H1 (cell line): ENCODE results near the gene FNDC11. TPM values are rescaled to one million over a fixed set of nuclear protein-coding genes. Genes with fewer than 3 reads are reported as not detected.

Source experiments
- CTCF ChIA-PET: fragments of 300-600 bp; sonication (Branson Sonifier 250); formaldehyde crosslinking; loops from one replicate; lab custom pipeline; 2021; ENCODE audit not compliant: partially characterized antibody; lab: Charles Lee
- POLR2A ChIA-PET: fragments of 300-600 bp; sonication (Branson Sonifier 250); formaldehyde crosslinking; loops from one replicate; lab custom pipeline; 2021; ENCODE audit warnings: inconsistent platforms; ENCODE audit not compliant: partially characterized antibody; lab: Charles Lee
- DNase-seq, 2 experiments: peaks; one replicate each; pipeline versions ENCODE4 v3.0.0 to v3.0.0-alpha.2; 2010 to 2022; ENCODE audit warnings: low spot score in 2 of 2, low read depth in 1 of 2, mixed read lengths in 1 of 2
- FAIRE-seq: peaks from 2 replicates; lab custom pipeline; 2011; peaks lifted over from hg19 to GRCh38; lab: Jason Lieb, UNC
- H2AFZ ChIP-seq: 2 replicates; pipeline ENCODE4 v1.8.1; 2012; ENCODE audit warnings: low read length, inconsistent platforms
- H2AK5ac ChIP-seq: 2 replicates; pipeline ENCODE4 v1.6.1; 2013; ENCODE audit warnings: low read depth, low read length
- H2BK120ac ChIP-seq: replicated peaks from 2 replicates; pipeline ENCODE3; 2013; ENCODE audit warnings: low read depth, low read length, inconsistent platforms
- H2BK12ac ChIP-seq: 2 replicates; pipeline ENCODE4 v1.6.1; 2013; ENCODE audit warnings: low read depth, low read length
- H2BK15ac ChIP-seq: 2 replicates; pipeline ENCODE4 v1.6.1; 2013; ENCODE audit warnings: low read length
- H2BK20ac ChIP-seq: 2 replicates; pipeline ENCODE4 v1.6.1; 2013; ENCODE audit warnings: low read length
- H2BK5ac ChIP-seq: 2 replicates; pipeline ENCODE4 v1.6.1; 2013; ENCODE audit warnings: low read depth, low read length
- H3K14ac ChIP-seq: 2 replicates; pipeline ENCODE4 v1.6.1; 2013; ENCODE audit warnings: inconsistent platforms; ENCODE audit not compliant: insufficient read length
- H3K18ac ChIP-seq: 2 replicates; pipeline ENCODE4 v1.6.1; 2013; ENCODE audit warnings: low read length; ENCODE audit errors: extremely low read depth
- H3K23ac ChIP-seq: 2 replicates; pipeline ENCODE4 v1.6.1; 2013; ENCODE audit warnings: inconsistent platforms; ENCODE audit not compliant: insufficient read length
- H3K23me2 ChIP-seq: 2 replicates; pipeline ENCODE4 v1.6.1; 2013; ENCODE audit warnings: low read depth, low read length
- H3K27ac ChIP-seq: 2 replicates; pipeline ENCODE4 v1.6.1; 2011; ENCODE audit warnings: low read depth, low read length, inconsistent platforms
- H3K27me3 ChIP-seq, 4 experiments: replicated peaks in 1 of 4; 1 replicate in 1 of 4; 2 replicates in 3 of 4; pipeline versions ENCODE4 v1.6.1 to v1.8.1; 2011 to 2013; ENCODE audit warnings: low read length in 3 of 4, mild to moderate bottlenecking in 3 of 4, inconsistent platforms in 2 of 4, mixed read lengths in 2 of 4, moderate library complexity in 1 of 4; ENCODE audit not compliant: control insufficient read depth in 3 of 4, insufficient read depth in 3 of 4; ENCODE audit errors: extremely low read depth in 1 of 4
- H3K36me3 ChIP-seq, 4 experiments: 2 replicates each; pipeline versions ENCODE4 v1.6.1 to v1.8.1; 2011 to 2013; ENCODE audit warnings: mild to moderate bottlenecking in 4 of 4, low read length in 3 of 4, moderate library complexity in 2 of 4, control low read depth in 1 of 4, inconsistent platforms in 1 of 4; ENCODE audit not compliant: insufficient read depth in 4 of 4, control insufficient read depth in 2 of 4
- H3K4ac ChIP-seq: replicated peaks from 2 replicates; pipeline ENCODE3; 2013; ENCODE audit warnings: low read length, low read depth, mixed read lengths, inconsistent platforms; ENCODE audit not compliant: insufficient read length
- H3K4me1 ChIP-seq, 4 experiments: replicated peaks in 1 of 4; 1 replicate in 1 of 4; 2 replicates in 3 of 4; pipeline versions ENCODE4 v1.6.1 to v1.8.1; 2011 to 2013; ENCODE audit warnings: low read length in 3 of 4, inconsistent platforms in 2 of 4, mixed read lengths in 1 of 4; ENCODE audit not compliant: insufficient read depth in 4 of 4, control insufficient read depth in 3 of 4
- H3K4me2 ChIP-seq, 2 experiments: 2 replicates each; pipeline versions ENCODE4 v1.6.1 to v1.8.1; 2011 to 2013; ENCODE audit warnings: low read depth in 2 of 2, low read length in 2 of 2, control low read depth in 1 of 2, inconsistent platforms in 1 of 2, mild to moderate bottlenecking in 1 of 2; ENCODE audit not compliant: insufficient read depth in 1 of 2
- H3K4me3 ChIP-seq, 4 experiments: fragments of 200-600, 300-600 bp in 1 of 4; sonication (generic), shearing (Covaris generic), sonication (Bioruptor Twin) in 1 of 4; 2 replicates each; pipeline versions ENCODE4 v1.5.1 to v1.8.1; 2011 to 2016; ENCODE audit warnings: low read length in 4 of 4, low read depth in 3 of 4, control low read depth in 2 of 4, inconsistent platforms in 2 of 4, mild to moderate bottlenecking in 2 of 4, mixed read lengths in 1 of 4, moderate library complexity in 1 of 4; ENCODE audit not compliant: insufficient read depth in 2 of 4; ENCODE audit errors: extremely low read depth in 1 of 4
- H3K56ac ChIP-seq: replicated peaks from 2 replicates; pipeline ENCODE3; 2013; ENCODE audit warnings: low read depth, mild to moderate bottlenecking, mixed read lengths, low read length, inconsistent platforms; ENCODE audit not compliant: insufficient read length
- H3K79me1 ChIP-seq: 2 replicates; pipeline ENCODE4 v1.6.1; 2013; ENCODE audit warnings: low read depth, low read length, control low read depth
- H3K79me2 ChIP-seq, 2 experiments: 2 replicates each; pipeline versions ENCODE4 v1.6.1 to v1.8.1; 2012 to 2013; ENCODE audit warnings: low read length in 2 of 2, mild to moderate bottlenecking in 2 of 2, inconsistent platforms in 1 of 2; ENCODE audit not compliant: insufficient read depth in 2 of 2, control insufficient read depth in 1 of 2
- H3K9ac ChIP-seq, 4 experiments: replicated peaks in 1 of 4; 1 replicate in 1 of 4; 2 replicates in 3 of 4; pipeline versions ENCODE4 v1.6.1 to v1.8.1; 2011 to 2013; ENCODE audit warnings: low read depth in 3 of 4, low read length in 3 of 4, control low read depth in 2 of 4, mild to moderate bottlenecking in 2 of 4, moderate library complexity in 2 of 4, inconsistent platforms in 1 of 4; ENCODE audit errors: extremely low read depth in 1 of 4
- H3K9me3 ChIP-seq, 2 experiments: 2 replicates each; pipeline versions ENCODE4 v1.6.1 to v1.8.1; 2012 to 2013; ENCODE audit warnings: mild to moderate bottlenecking in 2 of 2, moderate library complexity in 2 of 2, control low read depth in 1 of 2, inconsistent platforms in 1 of 2, low read depth in 1 of 2, low read length in 1 of 2, mixed read lengths in 1 of 2; ENCODE audit not compliant: insufficient read depth in 2 of 2
- H4K20me1 ChIP-seq, 2 experiments: replicated peaks in 1 of 2; 2 replicates each; pipeline versions ENCODE3 to v1.8.1; 2011 to 2013; ENCODE audit warnings: inconsistent platforms in 2 of 2, low read length in 2 of 2, mild to moderate bottlenecking in 1 of 2; ENCODE audit not compliant: insufficient read depth in 2 of 2, control insufficient read depth in 1 of 2
- H4K5ac ChIP-seq: 2 replicates; pipeline ENCODE4 v1.6.1; 2013; ENCODE audit warnings: low read length, low read depth, mixed read lengths, inconsistent platforms; ENCODE audit not compliant: insufficient read length
- H4K8ac ChIP-seq: 2 replicates; pipeline ENCODE4 v1.8.0; 2013; ENCODE audit warnings: mild to moderate bottlenecking, moderate library complexity, low read length, inconsistent platforms; ENCODE audit not compliant: insufficient read depth; ENCODE audit errors: extremely low read depth
- H4K91ac ChIP-seq: replicated peaks from 2 replicates; pipeline ENCODE3; 2013; ENCODE audit warnings: low read length, mixed read lengths, inconsistent platforms; ENCODE audit not compliant: insufficient read length
- KDM4A ChIP-seq: IDR thresholded peaks from one replicate; pipeline ENCODE4 v1.7.1; 2012; ENCODE audit warnings: low read depth, mild to moderate bottlenecking, moderate library complexity, low read length, inconsistent platforms; ENCODE audit not compliant: severe bottlenecking
- TCF12 ChIP-seq: IDR thresholded peaks from 2 replicates; pipeline ENCODE4 v1.6.1; 2011; ENCODE audit warnings: low read depth, mild to moderate bottlenecking, low read length
- YY1 ChIP-seq: IDR thresholded peaks from 2 replicates; pipeline ENCODE4 v1.6.1; 2011; ENCODE audit warnings: low read depth, mild to moderate bottlenecking, low read length
- WGBS, 2 experiments: shearing (Covaris generic) in 1 of 2; methylation state at CpG; one replicate each; pipeline versions ENCODE4 v1.1.6 to v1.1.7; 2013 to 2015; ENCODE audit warnings: low lambda C conversion rate in 2 of 2, mixed read lengths in 2 of 2, inconsistent platforms in 1 of 2, low coverage in 1 of 2, missing lambda C conversion rate in 1 of 2; ENCODE audit not compliant: insufficient replicate concordance in 2 of 2, insufficient coverage in 1 of 2, insufficient read length in 1 of 2; ENCODE audit errors: extremely low coverage in 1 of 2, missing lambda C conversion rate in 1 of 2; 5-methylcytosine and 5-hydroxymethylcytosine counted together
- polyA plus RNA-seq, 7 experiments: library from polyadenylated mRNA; depleted of rRNA in 3 of 7; stranded (reverse) in 5 of 7; unstranded in 2 of 7; fragments of >200 nt in 5 of 7; fragments of 200-250 nt in 2 of 7; gene quantifications; 1 replicate in 5 of 7; 2 replicates in 1 of 7; 4 replicates in 1 of 7; pipeline versions ENCODE4 v1.2.1 to v1.2.3, GENCODE V29; 2011 to 2013; ENCODE audit warnings: missing spikeins in 2 of 7, mixed read lengths in 2 of 7
- total RNA-seq: library from RNA; stranded (reverse); fragmentation: NEBNext Ultra II Directional; extraction: Animal tissue kit (Norgen Biotek cat#: 25700); gene quantifications from 2 replicates; pipeline ENCODE4 v1.2.1, GENCODE V29; 2021

FNDC11 gene
- total and polyA plus RNA-seq, 2 of the 8 experiments (the other 6 are each of a cell fraction or from before 2014, with no cell fraction given): 2.6 to 8.8 TPM

DNA sequence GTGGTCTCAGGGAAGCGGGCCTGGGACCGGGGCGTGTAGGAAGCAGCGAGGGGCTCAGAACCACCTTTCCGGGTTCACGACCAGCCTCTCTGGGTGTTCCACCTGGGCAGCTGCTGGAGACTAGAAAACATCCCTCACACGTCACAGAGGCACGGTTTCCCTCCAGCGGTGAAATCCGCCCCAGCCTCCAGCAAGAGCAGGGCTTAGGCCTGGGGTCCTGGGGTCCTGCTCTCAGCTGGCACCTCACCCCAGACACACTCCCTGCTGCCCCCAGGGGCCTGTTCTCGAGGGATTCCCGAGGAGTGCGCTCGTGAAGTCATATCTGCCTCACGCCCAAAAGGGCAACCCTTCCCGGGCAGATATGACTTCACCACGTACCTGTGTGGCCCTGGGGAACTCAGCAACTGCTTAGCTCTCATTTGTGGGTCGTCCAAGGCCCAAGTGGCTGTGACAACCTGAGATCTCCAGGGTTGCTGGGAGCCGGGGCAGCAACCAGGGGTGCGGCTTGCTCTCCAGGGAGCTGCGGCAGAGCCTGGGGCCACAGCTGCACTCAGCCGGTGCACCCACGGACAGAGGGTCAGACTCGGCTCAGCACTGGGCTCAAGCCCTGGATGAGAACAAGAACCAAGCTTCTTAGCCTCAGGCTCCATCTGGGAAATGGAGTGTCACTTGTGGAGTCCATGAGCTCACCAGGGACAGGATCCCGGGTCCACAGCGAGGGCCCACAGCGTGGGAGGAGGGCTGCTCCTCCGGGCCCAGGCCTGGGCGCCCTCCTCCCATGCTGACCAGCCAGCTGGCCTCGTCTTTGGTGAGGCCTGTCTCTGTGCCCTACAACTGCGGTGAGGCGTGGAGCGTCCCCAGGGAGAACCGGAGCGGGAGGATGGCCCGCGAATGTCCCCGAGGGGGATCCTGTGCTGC, 661 bp downstream of the FNDC11 start:
- Histone ChIP-seq H3K14ac (no peak overlapping the region), H2BK12ac (peak overlapping the region; percentile 9; the same call in 1 of the 2 replicates), H3K27ac (no peak overlapping the region), H3K4me3 (peak overlapping the region; percentile 47 to 99 (median 52)), H4K20me1 (peaks cover 0 to 1% of the 10 kb centered on the region in 2 experiments), H3K18ac (no peak overlapping the region; the same call in 1 of the 2 replicates), H2BK5ac (no peak overlapping the region), H4K91ac (no peak overlapping the region), H3K79me1 (no peaks in the 10 kb centered on the region)
- CTCF ChIA-PET: interaction anchor here (0.6 to 2.5 kb wide), 6 partner anchors 16 to 330 kb away, joined by 3 to 17 read pairs (median 3); partner anchors contain the start of gene PTK6
- TF ChIP-seq YY1: no peak
- TF ChIP-seq KDM4A: peak; percentile 14
- TF ChIP-seq TCF12: no peak
- TF ChIP-seq, all 59 proteins: peak for 1
- Histone ChIP-seq H3K23me2 (peaks cover 4% of the 10 kb centered on the region; the same call in 1 of the 2 replicates), H3K23ac (no peak overlapping the region), H4K8ac (peak overlapping the region; percentile 79), H2AK5ac (no peak overlapping the region), H2BK20ac (no peak overlapping the region; the same call in 1 of the 2 replicates), H3K4ac (no peak overlapping the region), H2BK15ac (no peak overlapping the region; the same call in 1 of the 2 replicates), H3K56ac (no peak overlapping the region), H3K9me3 (no peaks in the 10 kb centered on the region), H3K36me3 (no peaks in the 10 kb centered on the region), H3K9ac (0 out of 7 replicates have a peak overlapping the region, but pooled peaks of 1 of the 4 experiments have one; percentile 8), H3K79me2 (no peaks in the 10 kb centered on the region), H3K4me2 (peak overlapping the region; percentile 49 to 95), H3K4me1 (peaks cover 0 to 19% (median 14%) of the 10 kb centered on the region in 4 experiments; a peak in 6 of 7 replicates), H2BK120ac (no peak overlapping the region), H2AFZ (no peak overlapping the region), H3K27me3 (no peaks in the 10 kb centered on the region; a peak in 1 of 7 replicates), H4K5ac (peak overlapping the region; percentile 21)
- DNase-seq (no peak), FAIRE-seq (no peak)
- POLR2A ChIA-PET: interaction anchor here (1.4 to 1.5 kb wide), 3 partner anchors 34 to 183 kb away, joined by 4 to 7 read pairs (median 5); partner anchors contain the start of genes GMEB2 and PPDPF
- WGBS, 2 experiments: 72% methylated on average over 34 of the region's 38 CpGs; no CpG with 5 or more reads in 1 of the 2 experiments
